Activated T-helper 2 cell treated with anti-CD3 and anti-CD28 coated beads, Interferon-gamma antibody, Interleukin-2, Interleukin-4, amounts not matched to agents 10 μg/mL and 5 μg/mL and 100 μg/mL, durations not matched to agents 14 hours and 24 hours and 36 hours (primary cell): ENCODE measurements around the gene HAGHL. TPM values are rescaled to one million over a fixed set of nuclear protein-coding genes. Genes with fewer than 3 reads are reported as not detected.
"Not testable (repeated sequence)": the region's sequence is repeated elsewhere in the genome, so short reads cannot be mapped to it uniquely, and the experiment has no call there.

Source experiments
- DNase-seq: peaks from one replicate; pipeline ENCODE4 v3.0.0; 2021; ENCODE audit warnings: low spot score
- H3K27ac Mint-ChIP-seq: one replicate; pipeline ENCODE4 v1.8.0; 2021; ENCODE audit warnings: mixed read lengths
- H3K27me3 Mint-ChIP-seq: one replicate; pipeline ENCODE4 v1.8.0; 2021; ENCODE audit warnings: low read depth, mixed read lengths
- H3K36me3 Mint-ChIP-seq: one replicate; pipeline ENCODE4 v1.8.0; 2021; ENCODE audit warnings: low read depth, mixed read lengths
- H3K4me1 Mint-ChIP-seq: one replicate; pipeline ENCODE4 v1.8.0; 2021; ENCODE audit warnings: low read depth, mixed read lengths
- H3K4me3 Mint-ChIP-seq: one replicate; pipeline ENCODE4 v1.8.0; 2021; ENCODE audit warnings: low read depth, mild to moderate bottlenecking, moderate library complexity, mixed read lengths
- H3K9me3 Mint-ChIP-seq: one replicate; pipeline ENCODE4 v1.8.0; 2021; ENCODE audit warnings: mixed read lengths
- intact Hi-C: fragments of 100-400 bp; cut with micrococcal nuclease; formaldehyde crosslinking; loops from one replicate; pipeline ENCODE4 v1.15.1; 2023
- total RNA-seq: library from RNA; stranded (reverse); gene quantifications from 2 replicates; pipeline ENCODE4 v1.2.3, GENCODE V29; 2022

The HAGHL gene
- total RNA-seq, 1 donor from 2014 or later = 18.5 TPM

DNA sequence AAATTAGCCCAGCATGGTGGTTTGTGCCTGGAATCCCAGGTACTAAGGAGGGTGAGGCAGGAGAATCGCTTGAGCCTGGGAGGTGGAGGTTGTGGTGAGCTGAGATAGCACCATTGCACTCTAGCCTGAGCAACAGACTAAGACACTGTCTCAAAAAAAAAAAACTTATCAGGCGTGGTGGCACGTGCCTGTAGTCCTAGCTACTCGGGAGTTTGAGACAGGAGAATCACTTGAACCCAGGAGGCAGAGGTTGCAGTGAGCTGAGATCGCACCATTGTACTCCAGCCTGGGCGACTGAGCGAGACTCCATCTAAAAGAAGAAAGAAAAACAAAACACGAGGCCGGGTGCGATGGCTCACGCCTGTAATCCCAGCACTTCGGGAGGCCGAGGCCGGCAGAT is 16.0 kb downstream of the HAGHL start:
- not testable (repeated sequence) for H3K4me3 Mint-ChIP-seq, H3K27me3 Mint-ChIP-seq, H3K9me3 Mint-ChIP-seq, H3K4me1 Mint-ChIP-seq, DNase-seq, H3K36me3 Mint-ChIP-seq, H3K27ac Mint-ChIP-seq
- intact Hi-C loops = loop anchor here (5.0 kb wide), 1 partner anchor 44 kb away; the partner anchor contains the start of genes CHTF18 and RPUSD1

GRCh38 chr16:743794-744500 is 17.0 kb downstream of the HAGHL start:
- Mint-ChIP-seq H3K9me3 (no peaks in the 10 kb centered on the region), H3K27ac (no peak overlapping the region), H3K4me3 (no peak overlapping the region), H3K4me1 (peaks cover 2% of the 10 kb centered on the region), H3K27me3 (no peaks in the 10 kb centered on the region), H3K36me3 (no peaks in the 10 kb centered on the region)
- no peak for DNase-seq
- intact Hi-C loops = loop anchor here (5.0 kb wide), 1 partner anchor 43 kb away; the partner anchor contains the start of genes CHTF18 and RPUSD1

- Mint-ChIP-seq H3K4me3 (no peak overlapping the region), H3K36me3 (no peaks in the 10 kb centered on the region), H3K27me3 (no peaks in the 10 kb centered on the region), H3K4me1 (no peaks in the 10 kb centered on the region), H3K9me3 (no peaks in the 10 kb centered on the region), H3K27ac (no peak overlapping the region)
- intact Hi-C loops = no loop called here
- no peak for DNase-seq
Measured at GRCh38 chr16:745739-746138, 18.8 kb downstream of the HAGHL start.

DNA sequence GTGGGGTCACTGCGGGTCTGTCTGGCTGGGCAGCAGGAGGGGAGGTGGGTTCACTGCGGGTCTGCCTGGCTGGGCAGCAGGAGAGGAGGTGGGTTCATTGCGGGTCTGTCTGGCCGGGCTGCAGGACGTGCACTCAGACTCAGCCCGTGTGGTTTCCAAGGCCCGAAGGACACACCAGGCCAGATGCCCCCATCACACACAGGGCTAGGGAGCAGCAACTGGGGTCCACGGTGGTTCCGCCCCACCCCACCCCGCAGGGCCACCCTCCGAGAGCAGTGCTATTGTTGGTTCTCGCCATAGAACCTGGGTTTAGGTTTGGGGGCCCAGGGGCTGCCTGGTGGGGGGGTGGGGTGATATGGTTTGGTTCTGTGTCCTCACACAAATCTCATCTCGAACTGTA is 19.7 kb downstream of the HAGHL start:
- Mint-ChIP-seq H3K9me3 (no peaks in the 10 kb centered on the region), H3K4me1 (no peaks in the 10 kb centered on the region), H3K4me3 (no peak overlapping the region), H3K27ac (no peak overlapping the region), H3K27me3 (no peaks in the 10 kb centered on the region), H3K36me3 (no peaks in the 10 kb centered on the region)
- intact Hi-C loops = no loop called here
- no peak for DNase-seq

DNA sequence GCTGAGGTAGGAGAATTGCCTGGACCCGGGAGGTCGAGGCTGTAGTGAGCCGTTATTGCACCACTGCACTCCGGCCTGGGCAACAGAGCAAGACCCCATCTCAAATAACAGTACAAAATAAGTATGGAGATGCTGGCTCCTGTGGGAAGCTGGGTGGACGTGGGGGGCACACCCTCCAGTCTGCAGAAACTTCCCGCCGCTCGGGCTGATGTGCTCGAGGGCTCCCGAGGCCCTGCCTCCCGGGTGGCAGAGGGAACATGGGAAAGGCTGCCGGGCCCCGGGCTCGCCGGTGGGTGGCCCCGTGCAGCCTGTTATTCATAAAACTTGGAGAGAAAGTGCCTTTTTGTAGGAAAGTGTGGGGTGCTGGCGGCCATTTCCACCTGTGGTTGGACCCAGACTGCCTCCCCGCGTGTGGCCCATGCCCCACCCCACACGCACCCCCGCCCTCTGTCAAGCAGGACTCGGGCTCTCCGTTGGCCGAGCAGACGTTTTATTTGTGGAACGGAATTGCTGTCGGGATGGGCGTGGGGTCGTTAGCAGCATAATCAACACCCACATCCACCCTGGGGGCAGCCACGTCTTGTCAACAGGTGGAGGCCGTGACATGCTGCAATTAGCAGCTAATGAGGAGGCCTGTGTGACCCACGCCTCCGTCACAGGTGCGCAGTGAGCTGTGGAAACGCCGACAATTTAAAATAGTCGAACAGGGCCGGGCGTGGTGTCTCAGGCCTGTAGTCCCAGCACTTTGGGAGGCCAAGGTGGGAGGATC is 21.3 kb downstream of the HAGHL start:
- H3K4me1 Mint-ChIP-seq = no peaks in the 10 kb centered on the region
- no peak overlapping the region for H3K27ac Mint-ChIP-seq
- no peaks in the 10 kb centered on the region for H3K9me3 Mint-ChIP-seq
- DNase-seq = no peak
- intact Hi-C loops = no loop called here
- no peaks in the 10 kb centered on the region for H3K27me3 Mint-ChIP-seq
- H3K36me3 Mint-ChIP-seq = no peaks in the 10 kb centered on the region
- H3K4me3 Mint-ChIP-seq = no peak overlapping the region

- intact Hi-C loops = no loop called here
- Mint-ChIP-seq H3K36me3 (no peaks in the 10 kb centered on the region), H3K27me3 (no peaks in the 10 kb centered on the region), H3K27ac (no peak overlapping the region), H3K4me1 (no peaks in the 10 kb centered on the region), H3K9me3 (no peaks in the 10 kb centered on the region), H3K4me3 (no peak overlapping the region)
- DNase-seq = no peak
Measured at GRCh38 chr16:749010-749409, 22.1 kb downstream of the HAGHL start.

DNA sequence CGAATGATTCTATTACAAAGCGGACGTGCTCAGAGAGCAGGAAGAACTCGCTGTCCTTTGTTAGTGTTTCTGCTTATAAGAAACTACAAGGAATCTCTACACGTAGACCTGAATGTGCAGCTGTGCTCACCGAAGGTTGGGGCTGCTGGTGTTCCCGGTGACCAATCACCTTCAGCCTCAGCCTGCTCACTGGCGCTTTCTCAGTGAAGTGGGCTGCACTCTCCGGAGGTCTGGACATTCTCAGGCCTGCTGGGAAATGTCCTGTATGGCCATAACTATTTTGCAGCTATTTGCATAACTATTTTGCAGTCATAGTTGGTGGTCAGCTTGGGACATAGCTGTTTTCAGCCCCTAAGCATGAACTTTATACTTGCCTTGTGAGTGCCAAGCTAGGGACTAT is 23.6 kb downstream of the HAGHL start:
- no peak for DNase-seq
- no peaks in the 10 kb centered on the region for H3K4me1 Mint-ChIP-seq
- H3K27me3 Mint-ChIP-seq = no peaks in the 10 kb centered on the region
- intact Hi-C loops = no loop called here
- no peaks in the 10 kb centered on the region for H3K9me3 Mint-ChIP-seq
- H3K27ac Mint-ChIP-seq = no peak overlapping the region
- H3K4me3 Mint-ChIP-seq = no peak overlapping the region
- H3K36me3 Mint-ChIP-seq = no peaks in the 10 kb centered on the region

DNA sequence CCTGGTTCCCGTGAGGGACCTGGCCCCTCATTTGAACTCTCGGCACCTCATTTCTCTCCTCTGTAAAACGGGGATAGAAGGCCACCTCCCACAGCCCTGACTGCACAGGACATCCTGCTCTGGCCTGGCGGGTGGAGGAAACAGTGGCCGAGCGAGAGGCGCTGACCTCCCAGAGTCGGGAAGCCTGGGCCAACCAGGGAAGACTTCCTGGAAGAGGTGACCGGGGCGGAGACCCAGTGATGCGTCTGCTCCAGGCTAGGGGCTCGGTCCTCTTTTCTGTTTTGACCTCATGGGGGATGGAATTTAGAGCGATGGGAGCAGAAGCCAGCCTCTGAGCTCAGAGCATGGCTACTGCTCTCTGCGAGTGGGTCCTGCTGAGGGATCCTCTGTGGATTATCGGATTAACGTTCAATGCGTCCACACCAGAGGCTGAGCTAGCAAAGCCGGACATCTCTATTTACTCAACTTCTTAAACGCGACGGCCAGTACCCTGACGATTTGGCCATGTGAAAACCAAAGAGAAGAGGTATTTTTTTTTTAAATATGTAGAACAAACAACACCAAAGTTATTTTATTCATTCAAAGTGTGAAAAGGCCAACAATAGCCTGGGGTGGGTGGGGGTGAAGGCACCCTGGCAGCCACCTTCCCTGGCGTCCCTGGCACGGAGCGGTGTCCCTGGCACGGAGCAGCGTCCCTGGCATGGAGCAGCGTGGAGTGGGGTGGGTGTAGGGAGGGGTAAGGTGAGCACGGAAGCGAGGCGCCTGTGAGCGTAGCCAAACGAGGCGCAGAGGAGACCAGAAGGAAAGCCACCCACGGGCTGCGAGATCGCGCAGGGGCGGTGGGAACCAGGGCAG is 24.5 kb downstream of the HAGHL start:
- intact Hi-C loops = no loop called here
- H3K4me3 Mint-ChIP-seq = no peak overlapping the region

DNA sequence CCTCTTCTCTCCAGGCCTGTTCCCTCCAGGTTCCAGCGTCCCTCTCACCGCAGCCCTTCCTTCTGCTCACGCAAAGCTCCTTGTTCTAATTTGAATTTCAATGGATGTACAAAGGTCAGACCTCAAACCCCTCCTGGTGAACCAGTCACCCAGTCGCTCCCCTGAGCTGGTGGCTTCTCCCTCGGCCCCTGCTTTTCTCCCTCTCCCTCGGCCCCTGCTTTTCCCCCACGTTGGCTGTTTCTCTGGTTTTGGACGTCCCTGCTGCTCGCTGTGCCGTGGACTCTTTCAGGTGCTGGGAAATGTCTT is 25.1 kb downstream of the HAGHL start:
- no peaks in the 10 kb centered on the region for H3K9me3 Mint-ChIP-seq
- no peak for DNase-seq
- no peaks in the 10 kb centered on the region for H3K4me1 Mint-ChIP-seq
- no peak overlapping the region for H3K4me3 Mint-ChIP-seq
- no peak overlapping the region for H3K27ac Mint-ChIP-seq
- no peaks in the 10 kb centered on the region for H3K36me3 Mint-ChIP-seq
- no peaks in the 10 kb centered on the region for H3K27me3 Mint-ChIP-seq
- intact Hi-C loops = no loop called here

More for the DNA sequence above, 24.5 kb downstream of the HAGHL start:
- H3K27me3 Mint-ChIP-seq = no peaks in the 10 kb centered on the region
- H3K36me3 Mint-ChIP-seq = no peaks in the 10 kb centered on the region
- no peak for DNase-seq
- no peaks in the 10 kb centered on the region for H3K4me1 Mint-ChIP-seq
- no peak overlapping the region for H3K27ac Mint-ChIP-seq
- no peaks in the 10 kb centered on the region for H3K9me3 Mint-ChIP-seq

DNA sequence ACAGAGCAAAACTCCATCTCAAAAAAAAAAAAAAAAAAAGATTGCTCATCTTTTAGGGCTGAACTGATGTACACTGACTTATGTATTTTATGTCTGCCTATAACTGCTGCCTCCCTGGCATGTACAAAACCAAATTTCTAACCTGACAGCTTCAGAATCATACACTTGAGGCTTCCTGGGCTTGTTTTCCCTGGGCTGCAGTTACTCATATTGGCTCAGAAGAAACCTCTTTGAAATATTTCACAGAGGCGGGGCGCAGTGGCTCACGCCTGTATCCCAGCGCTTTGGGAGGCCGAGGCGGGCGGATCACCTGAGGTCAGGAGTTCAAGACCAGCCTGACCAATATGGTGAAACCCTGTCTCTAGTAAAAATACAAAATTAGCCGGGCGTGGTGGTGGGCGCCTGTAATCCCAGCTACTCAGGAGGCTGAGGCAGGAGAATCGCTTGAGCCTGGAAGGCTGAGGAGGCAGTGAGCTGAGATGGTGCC is 27.3 kb downstream of the HAGHL start:
- H3K36me3 Mint-ChIP-seq, DNase-seq, H3K4me1 Mint-ChIP-seq, H3K27me3 Mint-ChIP-seq, H3K4me3 Mint-ChIP-seq, H3K27ac Mint-ChIP-seq, H3K9me3 Mint-ChIP-seq, intact Hi-C loops: not testable (repeated sequence)

DNA sequence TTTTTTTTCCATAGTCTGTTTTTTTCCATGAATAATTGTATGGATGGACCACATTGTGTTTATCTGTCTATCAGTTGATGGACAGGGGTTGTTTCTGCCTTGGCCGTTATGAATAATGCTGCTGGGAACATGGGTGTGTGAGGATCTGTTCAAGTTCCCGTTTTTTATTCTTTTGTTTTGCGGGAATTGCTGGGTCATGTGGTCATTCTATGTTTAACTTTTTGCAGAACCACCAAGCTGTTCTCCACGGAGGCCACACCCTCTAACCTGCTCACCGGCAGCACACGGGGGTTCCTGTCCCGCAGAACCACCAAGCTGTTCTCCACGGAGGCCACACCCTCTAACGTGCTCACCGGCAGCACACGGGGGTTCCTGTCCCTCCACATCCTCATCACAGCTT is 27.8 kb downstream of the HAGHL start:
- Mint-ChIP-seq H3K27ac (no peak overlapping the region), H3K36me3 (no peaks in the 10 kb centered on the region), H3K9me3 (no peaks in the 10 kb centered on the region), H3K27me3 (no peaks in the 10 kb centered on the region), H3K4me3 (no peak overlapping the region), H3K4me1 (no peaks in the 10 kb centered on the region)
- intact Hi-C loops = no loop called here
- no peak for DNase-seq

DNA sequence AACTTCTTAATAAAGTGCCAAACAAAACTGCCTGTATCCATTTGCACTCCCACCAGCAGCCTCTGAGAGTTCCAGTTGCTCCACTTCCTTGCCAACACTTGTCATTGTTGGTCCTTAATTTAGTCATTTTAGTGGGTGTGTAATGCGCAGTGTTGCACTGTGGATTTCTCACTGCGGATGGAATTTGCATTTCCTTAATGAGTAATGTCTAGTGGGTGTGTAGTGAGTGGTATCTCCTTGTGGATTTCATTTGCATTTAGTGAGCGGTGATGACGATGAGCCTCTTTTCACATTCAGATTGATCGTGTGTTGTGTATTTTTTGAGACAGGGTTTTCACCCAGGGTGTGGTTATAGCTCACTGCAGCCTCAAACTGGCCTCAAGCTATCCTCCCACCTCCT is 29.5 kb downstream of the HAGHL start:
- no peaks in the 10 kb centered on the region for H3K9me3 Mint-ChIP-seq

More for the DNA sequence above, 29.5 kb downstream of the HAGHL start:
- DNase-seq = no peak
- Mint-ChIP-seq H3K27ac (no peak overlapping the region), H3K4me1 (no peaks in the 10 kb centered on the region), H3K4me3 (no peak overlapping the region), H3K27me3 (no peaks in the 10 kb centered on the region), H3K36me3 (no peaks in the 10 kb centered on the region)
- intact Hi-C loops = no loop called here
